HT1080 (cell line): ENCODE data around the gene PDGFD. TPM values are rescaled to one million over a fixed set of nuclear protein-coding genes. Genes with fewer than 3 reads are reported as not detected.
"Not testable (repeated sequence)": the region's sequence is repeated elsewhere in the genome, so short reads cannot be mapped to it uniquely, and the experiment has no call there.

Experiments used
- DNase-seq: peaks from one replicate; pipeline ENCODE4 v3.0.0-alpha.2; 2015; ENCODE audit warnings: low read depth
- total RNA-seq: library from RNA; depleted of rRNA; stranded (reverse); fragments of >200 nt; shearing (Covaris generic); gene quantifications from 2 replicates; pipeline ENCODE4 v1.2.3, GENCODE V29; 2014

Gene PDGFD
- total RNA-seq, 1 experiment from 2014 or later, result not detected

DNA sequence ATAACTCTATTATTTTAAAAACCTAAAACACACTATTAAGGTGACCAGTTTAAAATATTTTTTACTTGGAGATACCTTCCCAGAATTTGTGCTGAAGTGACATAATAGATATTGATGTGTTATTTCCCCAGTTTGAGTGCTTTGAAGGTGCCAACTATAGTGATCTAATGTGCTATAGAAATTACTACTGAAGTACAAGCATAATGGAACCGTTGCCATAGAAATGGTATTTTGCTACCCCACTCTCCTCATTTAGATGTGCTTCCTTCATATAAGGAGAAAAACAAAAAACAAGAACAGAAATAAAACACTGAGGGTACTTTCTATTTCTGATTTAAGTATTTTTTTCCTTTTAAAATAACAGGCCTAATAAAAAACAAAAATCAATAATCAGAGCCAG lies 108.4 kb downstream of the PDGFD start:
- no peak for DNase-seq

DNA sequence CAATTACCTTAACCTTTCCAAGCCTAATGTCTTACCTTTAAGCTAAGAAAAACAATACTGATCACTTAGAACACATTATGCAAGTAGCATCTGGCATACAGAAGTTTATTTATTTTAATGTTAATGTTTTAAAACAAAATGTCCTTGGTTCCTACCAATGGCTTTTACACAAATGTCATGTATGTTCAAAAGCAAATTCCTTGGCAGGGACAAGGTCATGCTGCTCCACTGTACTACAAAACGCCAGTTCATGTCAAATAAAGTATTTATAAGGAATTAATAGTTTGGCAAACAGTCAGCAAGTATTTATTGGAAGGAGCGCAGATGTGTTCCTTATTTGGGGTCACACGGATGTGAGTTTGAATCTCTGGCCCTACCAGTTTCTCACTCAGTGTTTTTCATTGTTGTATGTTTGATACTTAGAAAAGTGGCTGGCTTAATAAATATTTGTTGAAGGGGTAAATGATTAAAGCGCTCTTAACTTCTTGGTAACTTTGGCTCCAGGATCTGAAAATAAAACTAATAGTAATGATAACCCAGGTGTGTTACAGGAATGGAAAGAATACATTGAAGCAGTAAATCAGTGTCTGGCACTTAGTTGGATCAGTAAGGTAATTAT lies 108.9 kb downstream of the PDGFD start:
- DNase-seq, result no peak

DNA sequence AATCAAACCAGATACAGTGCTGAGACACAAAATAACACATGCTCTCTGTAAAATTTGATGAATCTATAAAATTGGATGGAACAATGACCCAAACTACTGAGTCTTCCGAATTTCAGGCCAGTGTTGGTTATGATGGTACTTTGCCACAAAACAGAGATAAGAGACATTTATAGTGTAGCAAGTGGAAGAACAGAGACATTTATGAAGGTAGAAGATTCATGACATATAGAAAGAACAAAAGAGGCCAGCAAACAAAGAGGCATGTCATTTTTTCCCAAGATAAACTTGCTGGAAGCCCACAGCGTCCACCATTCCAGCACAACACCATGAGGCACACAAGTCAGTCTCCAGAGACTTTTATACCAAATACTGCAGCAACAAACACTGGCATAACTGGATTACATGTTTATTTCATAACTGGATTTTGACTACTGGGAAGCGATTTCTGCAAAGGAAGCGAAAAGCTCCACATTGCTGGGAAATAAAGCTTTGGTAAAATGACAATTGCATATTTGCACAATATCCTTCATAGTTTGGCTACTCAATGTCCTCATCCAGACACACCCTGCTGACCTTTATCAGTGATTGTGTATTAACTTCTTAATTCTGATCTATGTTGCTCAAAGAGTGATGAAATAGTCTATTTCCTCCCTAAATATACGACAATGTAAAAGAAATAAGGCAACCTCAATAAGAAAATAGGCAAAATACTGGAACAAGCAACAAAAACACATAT lies 110.0 kb downstream of the PDGFD start:
- DNase-seq, result no peak

DNA sequence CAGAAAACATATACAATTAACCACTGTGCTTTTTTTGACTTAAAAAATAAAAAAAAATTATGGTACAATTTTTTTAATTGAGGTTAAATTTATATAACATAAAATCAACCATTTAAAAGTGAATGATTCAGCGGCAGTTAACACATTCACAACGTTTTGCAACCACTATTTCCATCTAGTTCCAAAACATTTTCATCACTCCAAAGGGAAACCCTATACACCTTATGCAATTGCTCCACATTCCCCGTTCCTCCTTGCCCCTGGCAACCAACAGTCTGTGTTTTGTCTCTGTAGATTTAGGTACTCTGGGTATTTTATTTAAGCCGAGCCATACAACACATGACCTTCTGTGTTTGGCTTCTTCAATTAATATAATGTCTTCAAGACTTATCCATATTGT lies 112.2 kb downstream of the PDGFD start:
- DNase-seq, result no peak

DNA sequence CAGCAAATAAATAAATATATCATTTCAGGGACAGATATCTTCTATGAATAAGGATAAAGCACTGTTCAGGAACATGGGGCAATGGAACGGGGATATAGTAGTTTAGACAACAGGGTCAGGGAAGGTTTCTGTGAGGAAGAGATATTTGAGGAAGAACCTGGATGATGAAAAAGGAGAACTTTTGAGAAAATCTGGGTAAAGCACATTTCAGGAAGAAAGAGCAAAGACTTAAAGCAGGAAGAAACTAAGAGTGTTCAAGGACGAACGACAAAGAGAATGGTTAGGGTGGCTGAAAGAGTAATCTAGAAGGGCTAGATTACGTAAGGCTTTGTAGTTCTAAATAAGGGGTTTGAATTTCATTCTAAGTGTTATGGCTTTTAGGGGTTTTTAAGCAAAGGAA lies 114.8 kb downstream of the PDGFD start:
- DNase-seq, result no peak

DNA sequence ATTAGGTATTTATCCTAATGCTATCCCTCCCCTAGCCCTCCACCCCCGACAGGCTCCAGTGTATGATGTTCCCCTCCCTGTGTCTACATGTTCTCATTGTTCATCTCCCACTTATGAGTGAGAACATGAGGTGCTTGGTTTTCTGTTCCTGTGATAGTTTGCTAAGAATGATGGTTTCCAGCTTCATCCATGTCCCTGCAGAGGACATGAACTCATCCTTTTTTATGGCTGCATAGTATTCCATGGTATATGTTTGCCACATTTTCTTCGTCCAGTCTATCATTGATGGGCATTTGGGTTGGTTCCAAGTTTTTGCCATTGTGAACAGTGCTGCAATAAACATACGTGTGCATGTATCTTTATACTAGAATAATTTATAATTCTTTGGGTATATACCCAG lies 117.1 kb downstream of the PDGFD start:
- not testable (repeated sequence) for DNase-seq

DNA sequence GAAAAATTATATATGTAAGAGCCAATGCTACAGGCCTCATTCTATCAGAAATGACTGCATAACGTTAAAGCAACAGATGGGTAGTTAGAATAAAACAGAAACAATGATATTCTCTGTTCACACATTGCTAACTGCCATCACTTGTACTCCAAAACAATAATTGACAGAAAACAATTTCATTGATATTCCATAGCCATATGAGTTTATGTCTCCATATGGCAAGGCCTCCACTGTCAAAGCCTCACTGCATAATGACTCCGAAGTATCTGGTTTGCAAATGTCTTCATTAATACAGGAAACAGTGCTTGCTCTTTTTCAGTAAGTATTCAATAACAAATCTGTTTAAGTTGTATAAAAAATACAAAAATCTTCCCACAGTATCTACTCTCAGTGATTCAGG lies 117.6 kb downstream of the PDGFD start:
- DNase-seq, result no peak

DNA sequence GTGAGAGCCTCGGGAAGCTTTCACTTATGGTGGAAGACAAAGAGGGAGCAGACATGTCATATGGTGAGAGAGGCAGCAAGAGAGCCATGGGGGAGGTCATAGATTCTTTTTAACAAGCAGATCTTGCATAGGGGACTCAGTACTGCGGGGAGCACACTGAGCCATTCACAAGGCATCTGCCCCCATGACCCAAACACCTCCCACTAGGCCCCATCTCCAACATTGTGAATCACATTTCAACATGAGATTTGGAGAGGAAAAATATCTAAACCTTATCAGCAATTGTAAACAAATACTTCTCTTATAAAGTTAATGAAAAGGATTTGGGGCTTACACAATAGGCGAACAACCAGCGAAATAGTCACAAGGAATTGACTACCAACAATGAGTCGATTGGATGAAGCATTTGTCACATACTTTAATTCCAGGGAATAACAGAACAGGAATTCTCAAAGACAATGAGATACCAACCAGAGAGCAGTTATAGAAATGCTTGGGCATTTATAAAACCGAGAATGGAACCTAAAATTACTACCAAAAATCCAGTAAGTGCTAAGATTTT lies 120.2 kb downstream of the PDGFD start:
- no peak for DNase-seq

DNA sequence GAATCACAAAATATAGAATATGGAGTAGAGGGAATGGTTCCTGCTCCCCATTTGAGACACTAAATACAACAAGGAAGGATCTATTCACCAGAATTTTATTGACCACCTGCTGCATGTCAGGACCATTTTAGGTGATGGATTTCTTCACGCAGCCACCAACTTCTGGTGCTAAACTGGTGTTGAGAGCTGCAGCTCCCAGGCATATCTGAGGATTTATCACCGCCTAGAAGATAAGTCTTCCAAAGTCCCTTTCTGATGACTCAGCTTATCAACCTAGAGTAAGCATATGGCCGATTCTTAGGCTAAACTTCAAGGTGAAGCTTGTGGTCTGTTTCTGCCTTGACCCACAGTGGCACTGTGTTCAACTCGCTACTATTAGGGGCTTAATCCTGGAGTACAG lies 120.8 kb downstream of the PDGFD start:
- no peak for DNase-seq

DNA sequence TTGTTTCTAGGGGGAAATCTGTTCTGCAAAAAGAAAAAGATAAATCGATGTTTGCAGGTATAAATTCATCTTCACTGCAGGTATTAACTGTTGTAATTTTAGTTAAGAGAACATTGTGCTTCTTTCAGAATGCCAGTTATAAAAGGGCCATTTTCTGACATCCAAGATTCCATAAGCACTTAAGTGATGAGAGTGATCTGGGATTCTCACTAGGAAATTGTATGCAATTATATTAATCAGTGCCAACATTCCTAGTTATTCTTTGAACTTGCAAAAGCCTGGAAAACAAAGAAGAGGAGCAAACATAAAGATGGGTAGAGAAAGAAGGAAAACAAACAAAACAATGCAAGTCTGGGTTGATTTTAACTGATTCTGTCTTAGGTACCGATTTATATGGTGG lies 122.2 kb downstream of the PDGFD start:
- no peak for DNase-seq

DNA sequence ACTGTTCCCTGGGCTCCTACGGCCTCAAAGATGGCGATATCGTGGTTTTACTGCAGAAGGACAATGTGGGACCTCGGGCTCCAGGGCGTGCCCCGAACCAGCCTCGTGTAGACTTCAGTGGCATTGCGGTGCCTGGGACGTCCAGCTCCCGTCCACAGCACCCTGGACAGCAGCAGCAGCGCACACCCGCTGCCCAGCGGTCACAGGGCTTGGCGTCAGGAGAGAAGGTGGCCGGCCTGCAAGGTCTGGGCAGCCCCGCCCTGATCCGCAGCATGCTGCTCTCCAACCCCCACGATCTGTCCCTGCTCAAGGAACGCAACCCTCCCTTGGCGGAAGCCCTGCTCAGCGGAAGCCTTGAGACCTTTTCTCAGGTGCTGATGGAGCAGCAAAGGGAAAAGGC lies 127.0 kb downstream of the PDGFD start:
- DNase-seq, result no peak

DNA sequence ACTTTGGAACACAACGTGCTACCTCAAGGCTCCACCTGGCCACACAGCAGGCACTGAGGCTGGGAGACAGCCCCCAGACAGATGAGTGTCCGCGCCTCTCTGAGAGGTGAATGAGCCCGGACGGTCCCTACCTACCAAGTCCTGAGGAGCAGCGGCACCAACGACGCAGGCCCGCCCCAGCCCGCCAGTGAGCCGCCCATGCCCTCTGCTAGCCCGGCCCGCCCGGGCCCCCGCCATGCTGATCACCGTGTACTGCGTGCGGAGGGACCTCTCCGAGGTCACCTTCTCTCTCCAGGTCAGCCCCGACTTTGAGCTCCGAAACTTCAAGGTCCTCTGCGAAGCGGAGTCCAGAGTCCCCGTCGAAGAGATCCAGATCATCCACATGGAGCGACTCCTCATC lies 127.4 kb downstream of the PDGFD start, which contains the start of gene DDI1:
Gene DDI1 (plus strand): TSS at position 53 of the 400 bp plus-strand sequence. CDS start 183 bp downstream, at position 236.
- no peak for DNase-seq

DNA sequence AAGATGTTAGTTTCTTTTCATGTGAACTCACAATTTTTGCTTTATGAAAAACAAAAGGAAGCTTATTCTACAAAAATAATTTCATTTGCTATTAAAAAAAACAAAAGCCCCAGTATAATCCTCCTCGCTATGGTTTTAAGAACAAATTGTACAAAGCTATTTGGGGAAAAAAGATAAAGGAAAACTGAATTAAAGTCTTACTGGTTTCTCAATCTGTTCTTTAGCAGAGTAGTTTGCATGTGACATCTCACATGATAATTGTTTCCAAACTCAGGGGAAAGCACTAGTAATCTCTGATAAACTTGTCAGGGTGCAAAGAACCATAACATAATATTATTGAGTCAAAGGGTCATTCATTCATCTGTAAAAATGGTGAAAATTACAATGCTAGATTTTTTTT lies 130.4 kb downstream of the PDGFD start:
- no peak for DNase-seq

DNA sequence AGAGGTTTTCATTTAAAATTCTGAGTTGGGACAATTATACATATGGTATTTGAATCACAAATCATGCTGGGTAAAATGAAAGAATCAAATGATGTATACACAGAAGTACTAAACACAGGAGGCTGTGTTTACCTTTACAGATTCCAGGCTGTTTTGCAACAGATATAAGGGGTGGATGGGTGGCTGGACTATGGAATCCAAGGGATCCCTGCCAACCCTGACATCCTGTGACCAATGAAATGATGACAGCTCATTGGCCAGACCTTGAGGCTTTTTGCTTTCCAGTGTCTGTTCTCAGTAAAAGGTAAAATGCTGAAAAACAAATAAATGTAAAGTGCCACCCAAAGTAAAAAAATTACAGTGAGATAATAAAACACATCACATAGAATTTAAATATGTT lies 130.8 kb downstream of the PDGFD start:
- DNase-seq, result peak; percentile 56

DNA sequence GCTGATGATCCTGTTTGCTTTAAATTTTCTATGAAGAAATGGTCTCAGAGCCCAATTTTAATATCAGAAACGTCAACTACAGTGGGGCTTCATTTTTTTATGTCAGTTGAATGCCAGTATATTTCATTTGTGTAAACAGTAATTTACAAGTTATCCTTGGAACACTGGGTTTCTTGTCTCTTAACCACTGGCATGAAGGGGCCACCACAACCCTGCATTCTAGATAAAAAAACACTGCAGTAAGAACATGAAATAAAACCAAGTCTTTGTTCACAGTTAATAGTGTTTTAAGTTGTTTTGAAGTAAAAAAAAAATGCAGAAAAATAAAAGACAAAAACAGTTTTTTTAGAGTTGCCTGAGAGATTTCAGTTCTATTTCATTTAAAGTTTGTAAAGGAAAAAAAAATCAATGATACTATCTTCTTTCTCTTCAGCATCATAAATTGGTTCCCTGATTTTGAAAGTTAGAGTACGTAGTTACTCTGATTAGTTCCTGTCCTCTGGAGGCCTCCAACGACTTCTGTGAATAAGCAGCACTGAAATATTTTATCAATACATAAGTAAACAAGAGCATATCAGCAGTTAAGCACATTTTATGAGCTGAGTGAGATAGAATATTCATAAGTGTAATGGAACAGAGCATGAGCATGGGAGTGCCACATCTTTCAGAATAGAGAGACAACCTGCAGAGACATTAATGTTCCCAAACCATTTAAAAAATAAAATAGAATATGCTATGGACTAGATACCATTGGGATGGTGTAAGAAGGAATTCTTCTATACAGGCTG lies 135.3 kb downstream of the PDGFD start:
- no peak for DNase-seq

DNA sequence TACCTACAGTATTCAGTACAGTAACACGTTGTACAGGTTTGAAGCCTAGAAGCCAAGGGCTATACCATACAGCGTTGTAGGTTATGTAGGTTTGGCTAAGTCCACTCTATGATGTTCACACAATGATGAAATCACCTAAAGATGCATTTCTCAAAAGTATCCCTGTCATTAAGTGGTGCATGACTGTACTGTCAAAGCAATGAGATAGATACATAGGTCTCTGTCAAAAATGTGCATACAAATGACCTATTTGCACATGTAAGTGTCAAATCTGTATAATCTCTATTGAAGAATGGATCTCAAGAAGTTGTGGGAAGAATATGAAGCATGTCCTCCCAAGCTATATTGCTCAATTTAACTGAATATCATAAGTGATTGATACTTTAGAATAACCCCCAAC lies 139.4 kb downstream of the PDGFD start:
- no peak for DNase-seq

DNA sequence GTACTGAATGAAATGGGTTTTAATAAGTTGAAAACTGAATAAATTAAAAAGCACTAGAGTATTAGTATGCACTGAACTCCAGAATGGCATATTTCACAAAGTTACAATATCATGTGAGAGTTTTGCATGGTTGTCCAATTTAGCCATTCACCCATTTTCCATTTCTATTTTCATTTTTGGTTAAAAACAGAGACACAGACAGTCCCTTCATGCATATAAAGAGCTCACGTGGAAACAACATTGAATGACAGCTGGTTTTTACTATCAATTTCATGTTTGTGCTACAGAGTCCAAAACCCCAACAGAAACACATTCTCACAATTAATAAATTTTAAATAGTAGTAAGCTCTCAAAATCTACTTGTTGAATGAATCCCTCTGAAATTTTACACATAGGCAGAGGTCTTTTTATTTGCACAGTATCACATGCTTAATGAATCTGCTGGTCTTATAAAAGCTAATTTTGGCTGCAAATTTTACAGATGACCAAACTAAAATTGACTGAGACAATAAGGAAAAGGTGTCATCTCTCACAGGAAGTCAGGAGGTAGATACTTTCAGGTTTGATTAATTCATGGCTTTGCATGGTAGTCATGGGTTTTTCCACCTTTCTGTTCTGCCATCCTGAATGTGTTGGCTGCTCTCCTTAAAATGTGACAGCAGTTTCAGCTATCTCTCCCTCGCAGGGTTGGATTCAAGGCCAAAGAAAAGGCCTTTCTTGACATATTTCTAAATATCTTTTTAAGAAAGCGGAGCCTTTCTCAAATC lies 148.1 kb downstream of the PDGFD start:
- no peak for DNase-seq

DNA sequence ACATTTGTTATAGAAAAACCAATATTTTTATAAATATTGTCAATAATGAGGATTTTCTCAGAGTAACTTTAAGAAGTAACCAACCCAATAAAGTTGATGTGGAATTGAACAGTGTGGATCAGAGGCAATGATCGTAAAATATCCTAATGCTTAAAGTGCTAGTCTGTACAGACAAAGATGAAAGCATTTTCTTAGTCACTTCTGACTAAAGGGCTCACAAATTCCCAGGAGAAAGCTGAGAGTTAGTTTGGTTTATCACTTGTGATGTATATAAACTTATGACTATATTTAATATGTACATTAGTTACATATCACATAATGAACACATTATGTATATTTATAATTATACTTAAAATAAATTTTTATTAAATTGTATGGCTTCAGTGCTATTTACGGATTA lies 152.9 kb downstream of the PDGFD start:
- no peak for DNase-seq

DNA sequence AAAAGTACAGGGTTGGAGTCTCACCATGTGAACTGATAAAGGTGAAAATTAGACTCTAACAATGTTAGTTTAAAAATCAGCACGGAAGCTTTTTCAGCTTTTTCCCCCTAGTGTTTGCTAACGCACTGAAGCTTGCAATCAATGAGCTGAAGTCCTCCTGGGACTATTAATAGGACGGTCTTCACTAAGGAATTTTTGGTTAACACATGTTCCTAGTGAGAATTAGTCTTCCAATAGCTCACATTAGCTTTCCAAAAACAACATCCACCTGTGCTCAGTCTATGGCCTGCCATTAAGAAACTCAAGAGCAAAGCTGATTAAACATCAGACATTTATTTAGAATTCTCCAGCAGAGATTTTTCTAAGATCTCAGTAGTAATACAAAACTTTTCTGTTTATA lies 154.2 kb downstream of the PDGFD start:
- no peak for DNase-seq

DNA sequence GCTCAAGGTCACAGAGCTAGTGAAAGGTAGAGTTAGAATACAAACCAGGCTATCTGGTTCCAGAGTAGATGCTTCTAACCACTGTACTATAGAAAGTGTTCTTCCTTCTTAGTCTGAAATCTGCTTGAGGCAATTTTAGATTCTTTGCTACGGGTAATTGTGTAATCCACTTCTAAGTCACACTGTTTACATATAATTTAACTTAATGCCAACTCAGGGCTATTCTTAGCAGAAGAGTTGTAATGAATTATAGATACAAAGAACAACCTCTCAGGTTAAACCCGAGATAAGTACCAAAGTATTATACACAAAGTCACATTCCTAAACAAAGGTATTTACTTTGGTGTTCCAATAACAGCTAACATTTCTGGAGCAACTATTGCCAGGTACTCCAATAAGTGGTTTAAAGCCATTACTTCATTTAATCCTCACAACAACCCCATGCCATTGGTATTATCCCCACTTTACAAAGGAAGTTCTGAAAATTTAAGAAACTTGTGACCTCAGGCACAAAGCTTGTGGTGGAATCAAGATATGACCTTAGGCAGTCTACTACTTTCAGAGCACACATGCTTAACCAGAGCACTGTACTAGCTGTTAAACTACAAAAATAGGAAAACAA lies 158.6 kb downstream of the PDGFD start:
- DNase-seq, result no peak

DNA sequence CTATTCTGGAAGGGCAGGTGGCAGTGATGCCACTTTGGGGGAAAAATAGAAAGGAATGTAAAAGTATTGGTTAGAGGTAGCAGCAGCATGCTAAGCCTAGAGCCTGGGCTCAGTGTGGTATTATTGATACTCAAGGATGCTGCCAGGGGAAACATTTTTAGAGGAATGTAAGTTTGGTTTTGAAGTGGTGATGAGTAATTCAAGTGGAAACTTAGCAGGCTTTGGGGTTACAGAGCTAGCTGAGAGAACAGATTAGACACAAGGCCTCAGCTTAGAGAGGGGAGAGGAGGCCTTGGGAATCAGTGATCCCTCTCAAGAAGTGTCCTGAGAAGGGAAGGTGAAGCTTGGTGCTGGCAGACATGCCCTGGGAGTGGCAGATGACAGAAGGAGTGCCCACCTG lies 160.5 kb downstream of the PDGFD start:
- DNase-seq, result peak; percentile 28
